Measurements from ENCODE around the gene ALKBH7.
"Not testable (repeated sequence)": the region's sequence is repeated elsewhere in the genome, so short reads cannot be mapped to it uniquely, and the experiment has no call there.

The ALKBH7 gene

DNA sequence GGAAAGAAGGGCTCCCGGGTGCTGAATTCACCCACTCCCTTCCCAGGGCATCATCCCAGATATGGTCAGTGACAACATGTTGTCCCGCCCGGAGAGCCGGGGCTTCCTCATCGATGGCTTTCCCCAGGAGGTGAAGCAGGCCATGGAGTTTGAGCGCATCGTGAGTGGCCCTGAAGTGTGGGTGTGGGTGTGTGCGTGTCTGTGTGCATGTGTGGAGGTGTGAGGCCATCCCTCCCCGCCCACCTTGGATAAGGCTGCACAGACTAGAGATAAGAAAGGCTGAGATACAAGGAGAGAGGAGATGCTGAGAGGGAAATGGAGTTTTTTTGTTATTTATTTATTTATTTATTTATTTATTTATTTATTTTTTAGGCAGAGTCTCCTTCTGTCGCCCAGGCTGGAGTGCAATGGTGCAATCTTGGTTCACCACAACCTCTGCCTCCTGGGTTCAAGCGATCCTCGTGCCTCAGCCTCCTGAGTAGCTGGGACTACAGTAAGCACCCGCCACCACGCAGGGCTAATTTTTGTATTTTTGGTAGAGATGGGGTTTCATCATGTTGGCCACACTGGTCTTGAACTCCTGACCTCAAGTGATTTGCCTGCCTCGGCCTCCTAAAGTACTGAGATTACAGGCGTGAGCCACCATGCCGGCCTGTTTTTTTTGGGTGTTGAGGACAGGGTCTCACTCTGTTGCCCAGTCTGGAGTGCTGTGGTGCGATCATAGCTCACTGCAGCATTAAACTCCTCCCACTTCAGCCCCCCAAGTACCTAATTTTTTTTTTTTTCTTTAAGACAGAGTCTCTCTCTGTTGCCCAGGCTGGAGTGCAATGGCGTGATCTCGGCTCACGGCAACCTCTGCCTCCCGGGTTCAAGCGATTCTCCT is 27.7 kb downstream of the ALKBH7 start:
- DNase-seq (ENCODE audit: low spot score) = not testable (repeated sequence)

- no peak for DNase-seq (ENCODE audit: low spot score)
Measured at GRCh38 chr19:6402058-6402457, 29.5 kb downstream of the ALKBH7 start.

DNA sequence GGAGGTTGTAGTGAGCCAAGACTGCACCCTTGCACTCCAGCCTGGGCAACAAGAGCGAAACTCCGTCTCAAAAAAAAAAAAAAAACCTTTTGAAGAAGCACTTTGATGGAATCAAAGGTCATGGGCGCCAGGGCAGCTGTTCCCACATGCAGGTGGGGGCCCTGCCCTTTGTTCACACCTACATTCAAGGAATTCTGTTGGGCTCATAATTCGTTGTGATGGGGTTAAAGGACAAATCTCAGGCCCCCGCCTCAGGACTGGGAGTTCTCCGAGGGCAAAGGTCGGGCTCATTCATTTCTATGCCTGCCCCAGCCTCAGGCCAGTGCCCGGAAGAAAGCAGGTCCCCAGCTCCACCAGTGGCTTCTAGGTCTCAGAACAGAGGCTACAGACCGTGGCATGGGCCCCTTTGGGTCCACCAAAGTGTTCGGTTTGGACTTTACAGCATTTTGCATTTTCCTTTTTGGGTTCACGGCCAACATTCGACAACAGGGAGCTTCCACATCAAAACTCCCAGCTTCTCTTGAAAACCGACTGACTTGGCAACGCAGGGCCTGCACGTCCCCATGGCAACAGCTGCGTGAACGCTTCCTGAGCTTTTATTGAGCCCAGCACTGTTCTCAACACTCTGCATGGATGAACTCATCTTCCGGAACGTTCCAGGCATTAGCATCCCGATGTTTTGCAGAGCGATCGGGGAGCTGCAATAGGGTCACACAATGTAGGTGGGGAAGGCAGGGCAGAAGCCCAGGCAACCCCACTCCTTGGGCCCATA is 30.4 kb downstream of the ALKBH7 start:
- DNase-seq (ENCODE audit: low spot score) = peak; percentile 39

- no peak for DNase-seq (ENCODE audit: low spot score)
Measured at GRCh38 chr19:6406401-6406800, 33.8 kb downstream of the ALKBH7 start.

DNA sequence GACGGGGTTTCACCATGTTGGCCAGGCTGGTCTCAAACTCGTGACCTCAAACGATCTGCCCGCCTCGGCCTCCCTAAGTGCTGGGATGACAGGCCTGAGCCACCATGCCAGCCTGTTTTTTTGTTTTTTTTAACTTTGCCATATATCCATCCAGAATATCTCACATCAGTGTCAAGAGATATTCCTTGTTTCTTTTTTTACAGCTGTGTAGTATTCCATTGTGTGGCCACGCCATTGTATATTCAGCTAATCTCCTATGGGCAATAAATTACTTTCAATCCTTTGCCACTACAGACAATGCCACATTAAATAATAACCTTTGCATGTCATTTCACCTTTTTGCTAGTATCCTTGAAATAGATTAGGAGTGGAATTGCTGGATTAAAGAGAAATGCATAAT is 36.8 kb downstream of the ALKBH7 start:
- no peak for DNase-seq (ENCODE audit: low spot score)

DNA sequence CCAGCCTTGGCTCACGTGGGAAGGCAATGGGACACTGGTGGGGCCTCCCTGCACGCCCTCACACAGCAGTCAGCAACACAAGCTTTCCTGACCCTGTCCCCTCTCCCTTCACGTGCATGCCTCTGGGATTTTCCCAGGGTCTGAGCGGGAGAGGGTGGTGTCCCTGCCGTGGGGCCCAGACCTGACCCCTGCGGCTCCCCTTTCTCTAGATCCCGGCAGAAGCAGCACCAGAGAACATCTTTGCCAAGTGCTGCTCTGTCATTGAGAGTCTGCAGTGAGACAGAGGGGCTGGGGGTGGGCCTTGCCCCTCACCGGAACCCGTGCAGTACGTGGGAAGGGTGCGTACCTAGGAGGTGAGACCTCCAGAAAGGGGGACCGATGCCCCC is 39.5 kb downstream of the ALKBH7 start:
- DNase-seq (ENCODE audit: low spot score) = no peak

DNA sequence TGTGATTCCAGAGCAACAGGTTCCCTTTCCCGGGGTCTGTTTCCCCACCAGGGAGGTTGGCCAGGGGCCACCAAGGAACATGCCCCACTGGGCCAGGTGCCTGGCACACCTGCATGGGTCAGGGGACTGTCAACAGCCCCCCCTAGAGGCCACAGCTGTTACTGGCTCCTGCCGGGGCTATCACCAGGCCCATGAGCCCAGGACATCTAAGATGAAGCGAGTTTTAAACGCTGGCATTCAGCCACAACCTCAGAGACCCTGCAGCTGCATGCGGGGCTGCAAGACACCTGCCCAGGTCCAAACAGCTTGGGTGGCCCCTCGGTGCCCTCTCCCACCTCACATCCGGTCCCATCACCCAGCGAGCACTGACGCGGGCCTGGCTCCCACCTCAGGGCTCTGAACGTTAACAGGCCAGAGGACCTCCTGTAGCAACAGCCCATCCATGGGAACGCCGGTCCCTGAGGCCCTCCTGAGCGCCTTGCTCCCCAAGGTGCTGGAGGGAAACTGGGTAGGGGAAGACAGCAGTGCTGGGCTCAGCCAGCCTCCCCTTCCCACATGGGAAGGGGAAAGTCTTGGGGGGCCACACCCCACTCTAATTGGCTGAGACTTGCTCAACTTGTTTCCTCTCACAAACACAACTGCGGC is 40.0 kb downstream of the ALKBH7 start:
- DNase-seq (ENCODE audit: low spot score) = no peak

DNA sequence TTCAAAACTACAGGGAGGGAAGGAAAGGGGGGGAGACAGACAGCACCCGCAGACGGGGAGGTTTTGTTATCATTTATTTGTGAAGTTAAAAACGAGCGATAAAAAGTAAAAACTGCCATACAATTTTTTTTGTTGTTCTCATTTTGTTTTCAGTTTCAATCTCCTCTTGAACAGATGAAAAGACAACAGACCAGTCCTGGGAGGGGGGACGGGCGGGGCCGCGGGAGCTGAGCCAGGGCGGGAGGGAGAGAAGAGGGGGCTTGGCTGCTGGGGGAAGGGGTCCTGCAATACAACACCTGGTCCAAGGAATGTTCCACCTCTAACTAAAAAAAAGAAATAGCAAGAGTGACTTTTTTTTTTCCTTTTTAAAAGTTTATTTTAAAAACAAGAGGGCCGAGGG is 40.7 kb downstream of the ALKBH7 start:
- DNase-seq (ENCODE audit: low spot score) = no peak

DNA sequence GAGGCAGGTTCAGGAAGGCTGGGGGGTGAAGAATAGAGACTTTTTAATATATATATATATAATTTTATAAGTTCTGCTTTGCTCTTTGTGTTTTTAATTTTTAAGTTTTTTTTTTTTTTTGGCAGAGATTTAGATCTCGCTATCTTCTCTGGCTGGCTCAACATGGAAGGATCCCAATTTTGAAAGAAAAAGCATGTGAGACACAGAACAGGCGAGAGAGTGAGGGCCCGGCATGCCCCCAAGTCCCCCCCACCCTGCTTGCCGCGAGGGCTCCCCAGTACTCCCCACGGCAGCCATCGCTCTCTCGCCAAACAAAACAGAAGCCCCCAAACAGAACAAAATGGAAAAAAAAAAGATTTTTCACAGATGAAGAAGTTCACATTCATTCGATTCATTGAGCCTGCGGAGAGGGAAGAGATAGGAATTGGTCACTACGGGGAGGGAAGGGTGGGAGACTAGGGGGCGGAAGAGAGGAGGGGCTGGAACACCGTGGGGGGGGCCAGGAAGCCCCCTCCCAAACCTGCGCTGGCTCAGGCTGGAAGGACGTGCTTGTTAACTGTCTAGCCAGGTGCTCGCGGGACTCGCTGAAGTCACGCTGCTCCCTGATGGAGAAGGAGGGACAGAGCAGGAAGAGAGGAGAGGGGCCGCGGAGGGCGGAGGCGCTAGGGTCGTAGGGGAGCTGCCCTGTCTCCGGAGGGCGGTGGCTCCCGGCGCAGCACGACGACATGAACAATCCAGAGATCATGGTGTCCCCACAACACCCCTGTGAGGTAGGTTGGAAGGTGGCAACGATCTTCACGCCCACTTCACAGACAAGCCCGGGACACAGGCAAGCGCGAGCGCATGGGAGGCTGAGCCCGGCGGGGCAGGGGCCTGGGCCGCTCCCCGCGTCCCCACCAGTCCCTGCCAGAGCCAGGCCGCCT is 41.4 kb downstream of the ALKBH7 start:
- no peak for DNase-seq (ENCODE audit: low spot score)

DNA sequence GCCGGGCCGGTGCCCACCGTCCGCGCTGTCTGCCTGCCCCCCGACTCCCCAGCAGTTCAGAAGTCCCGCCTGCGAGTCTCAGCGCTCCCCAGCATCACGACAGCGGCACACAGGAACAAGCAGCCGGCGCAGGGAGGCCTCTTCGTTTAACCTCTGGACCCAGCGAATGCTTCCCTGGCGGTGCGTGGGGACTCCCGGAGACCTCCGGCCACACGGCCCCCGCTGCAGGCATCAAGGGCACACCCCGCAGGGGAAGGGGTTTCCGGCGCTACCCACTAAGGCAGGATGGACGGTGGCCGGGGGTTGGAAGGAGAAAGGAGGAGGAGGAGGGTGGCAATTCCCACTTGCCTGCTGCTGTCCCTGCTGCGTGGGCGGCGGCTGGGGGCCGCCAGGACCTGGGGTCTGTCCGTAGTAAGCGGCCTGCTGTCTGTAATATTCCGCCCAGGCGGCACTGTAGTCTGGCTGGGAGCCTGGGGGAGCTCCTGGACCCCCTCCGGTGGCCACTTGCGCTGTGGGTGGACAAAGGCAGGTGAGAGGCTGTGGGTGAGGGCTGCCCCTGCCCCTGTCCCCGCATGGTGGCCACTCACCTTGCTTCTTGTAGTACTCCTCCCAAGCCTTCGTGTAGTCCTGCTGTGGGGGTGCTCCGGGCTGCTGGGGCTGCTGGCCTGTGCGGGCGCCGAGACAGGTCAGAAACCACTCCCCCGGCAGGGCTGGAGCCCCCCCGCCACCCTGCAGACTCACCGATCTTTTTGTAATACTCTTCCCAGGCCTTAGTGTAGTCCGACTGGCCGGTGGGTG is 42.4 kb downstream of the ALKBH7 start:
- DNase-seq (ENCODE audit: low spot score) = no peak

DNA sequence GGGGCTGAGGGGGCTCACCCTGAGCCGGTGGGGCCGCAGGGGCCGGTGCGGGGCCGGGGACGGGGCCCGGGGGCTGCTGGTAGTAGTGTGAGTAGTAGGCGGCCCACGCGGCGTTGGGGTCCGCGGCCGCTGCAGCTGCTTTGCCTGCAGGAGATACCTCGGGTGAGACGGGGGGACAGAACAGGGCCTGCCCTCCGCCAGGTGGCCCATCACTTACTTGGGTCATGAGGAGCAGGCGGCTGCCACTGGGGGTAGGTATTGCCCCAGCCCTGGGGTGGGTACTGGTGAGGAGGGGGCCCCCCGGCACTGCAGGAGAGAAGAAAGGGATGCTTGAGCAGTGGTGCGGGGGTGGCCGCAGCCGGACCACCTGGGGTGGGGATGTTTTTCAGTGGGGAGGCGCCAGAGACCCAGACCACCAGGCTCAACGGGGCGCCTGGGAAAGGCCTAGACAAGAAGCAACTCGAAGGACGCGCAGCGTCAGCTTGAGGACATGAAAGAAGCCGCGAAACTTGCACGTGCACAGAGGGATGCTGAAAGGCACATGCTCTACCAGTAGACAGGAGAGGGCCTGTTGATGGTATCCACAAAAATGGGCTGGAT is 43.1 kb downstream of the ALKBH7 start:
- no peak for DNase-seq (ENCODE audit: low spot score)

DNA sequence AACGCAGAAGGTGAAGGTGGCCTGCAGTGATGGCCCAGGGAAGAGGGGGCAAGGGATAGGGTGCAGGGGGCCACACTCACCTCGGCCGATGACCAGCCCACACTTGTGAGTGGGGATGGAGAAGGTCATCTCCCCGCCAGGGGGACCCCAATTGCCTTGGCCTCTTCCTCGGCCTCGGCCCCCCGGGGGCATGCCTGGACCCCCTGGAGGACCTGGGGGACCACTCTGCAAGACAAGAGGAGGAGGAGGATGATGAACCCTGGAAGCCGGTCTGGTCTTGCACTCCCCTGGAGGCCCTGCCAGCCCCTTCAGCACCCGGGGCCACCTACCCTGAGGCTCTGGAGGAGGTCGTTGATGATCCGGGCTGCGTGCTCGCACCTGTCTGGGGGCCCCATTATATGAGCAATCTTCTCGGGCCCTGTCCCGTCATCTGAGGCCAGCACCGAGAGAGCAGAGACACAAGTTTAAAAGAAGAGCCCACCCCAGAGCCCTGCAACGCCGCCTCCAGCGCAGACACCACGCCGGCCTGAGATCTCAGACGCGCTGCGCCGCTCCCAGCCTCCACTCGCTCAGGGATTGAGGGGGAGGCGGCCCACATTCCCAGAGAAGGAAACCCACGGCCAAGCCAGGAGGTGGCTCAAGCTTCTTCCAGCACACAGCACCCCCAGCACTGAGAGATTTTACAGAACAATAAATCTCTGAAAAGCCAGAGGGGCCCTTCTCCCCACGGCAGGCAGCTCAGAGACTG is 44.2 kb downstream of the ALKBH7 start:
- DNase-seq (ENCODE audit: low spot score) = no peak

DNA sequence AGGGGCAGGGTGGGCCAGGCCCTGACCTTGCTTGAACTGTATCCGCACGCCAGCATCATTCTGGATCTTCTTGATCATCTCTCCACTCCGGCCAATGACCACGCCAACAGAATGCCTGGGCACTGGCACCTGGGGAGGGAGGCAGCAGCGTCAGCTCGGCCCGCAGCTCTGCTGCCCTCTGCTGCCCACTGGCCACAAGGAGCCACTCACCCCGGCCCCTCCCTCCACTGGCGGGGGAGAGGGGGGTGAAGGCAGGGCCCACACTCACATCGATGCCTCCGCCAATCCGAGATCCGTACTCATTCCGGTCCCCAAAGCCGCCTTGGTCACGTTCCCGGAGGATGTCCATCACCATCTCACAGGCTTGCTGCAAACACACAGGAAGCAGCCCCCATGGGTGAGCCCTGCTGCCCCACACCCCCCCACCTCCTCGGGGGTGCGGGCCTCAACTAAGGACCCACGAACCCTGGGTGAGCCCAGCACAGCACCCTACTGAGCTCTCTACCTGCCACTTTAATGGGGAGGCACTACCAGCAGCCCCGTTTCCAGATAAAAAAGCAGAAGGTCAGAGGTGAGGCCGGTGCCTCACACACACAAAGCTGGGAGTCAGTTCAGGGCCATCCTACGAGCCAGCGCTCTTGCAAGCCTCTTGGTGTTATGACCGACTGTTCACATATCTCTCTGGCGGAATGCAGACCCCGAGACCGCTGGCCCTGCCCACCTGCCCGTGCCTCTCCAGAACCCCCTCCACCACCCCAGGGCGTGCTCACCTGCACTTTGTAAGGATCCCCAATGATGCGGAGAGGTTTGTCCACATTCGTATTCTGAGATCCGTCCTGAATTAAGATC is 45.3 kb downstream of the ALKBH7 start:
- DNase-seq (ENCODE audit: low spot score) = no peak

- no peak for DNase-seq (ENCODE audit: low spot score)
Measured at GRCh38 chr19:6418562-6418932, 46.0 kb downstream of the ALKBH7 start.

GRCh38 chr19:6421075-6422014 is 48.8 kb downstream of the ALKBH7 start:
- no peak for DNase-seq (ENCODE audit: low spot score)

DNA sequence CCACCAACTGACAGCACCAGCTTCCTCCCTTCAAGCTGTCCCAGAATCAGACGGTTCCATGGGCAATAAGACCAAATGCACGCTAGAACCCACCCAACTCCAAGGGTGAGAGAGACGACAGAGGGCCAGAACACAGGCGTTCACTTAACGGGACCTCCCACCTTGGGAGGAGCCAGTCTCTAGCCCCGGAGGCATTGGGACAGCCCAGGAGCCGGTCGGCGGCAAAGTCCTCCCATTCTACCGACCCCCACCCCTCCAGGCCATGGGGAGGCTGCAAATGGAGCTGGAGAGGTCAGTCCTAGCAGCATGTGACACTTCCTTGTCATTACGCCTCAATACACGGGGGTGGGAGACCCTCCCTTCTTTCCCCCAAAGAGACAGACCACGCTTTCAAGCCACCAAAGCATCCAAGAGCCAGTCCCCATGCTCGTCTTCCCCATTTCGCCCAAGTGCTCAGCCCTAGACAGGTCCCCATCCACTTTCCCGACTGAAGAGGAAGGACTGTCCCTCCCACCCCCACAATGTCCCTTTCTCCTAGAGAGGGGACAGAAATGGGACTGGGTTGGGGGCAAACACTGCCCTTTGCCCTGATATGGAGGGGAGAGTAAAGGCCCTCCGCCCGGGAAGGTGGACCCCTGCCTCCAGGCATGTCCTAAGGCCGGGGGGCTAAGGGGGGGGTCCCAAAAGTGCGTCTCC is 51.1 kb downstream of the ALKBH7 start:
- DNase-seq (ENCODE audit: low spot score) = peak; percentile 30
